ENCODE data around the gene PAQR8.

DNA sequence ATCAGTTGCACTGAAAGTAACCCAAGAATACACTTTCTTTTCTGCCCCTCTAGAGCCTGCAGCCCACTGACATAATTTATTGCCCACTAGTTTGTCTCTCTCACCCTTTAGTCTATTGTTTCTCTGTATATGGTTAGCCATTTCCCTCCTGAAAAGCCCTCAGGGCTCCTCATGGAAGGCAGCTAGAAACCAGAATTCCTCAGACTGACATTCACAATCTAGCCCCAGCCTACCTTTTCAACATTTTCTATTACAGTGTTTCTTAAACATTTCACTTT lies 21.4 kb upstream of the PAQR8 start:
- TF ChIP-seq CTCF (IDR thresholded peaks at IDR 0.05; ENCODE audit: poor library complexity, severe bottlenecking): no peak
- TF ChIP-seq REST (IDR thresholded peaks at IDR 0.05; ENCODE audit: borderline replicate concordance): no peak
- TF ChIP-seq RAD21 (conservative IDR thresholded peaks at IDR 0.05): no peak
- no peak for TF ChIP-seq POLR2AphosphoS5 (IDR thresholded peaks at IDR 0.05)
- no peak for TF ChIP-seq EZH2 (IDR thresholded peaks at IDR 0.05; ENCODE audit: borderline replicate concordance, insufficient read depth, low read length, poor library complexity, severe bottlenecking)
- no peak for TF ChIP-seq TAF1 (IDR thresholded peaks at IDR 0.05; ENCODE audit: low read depth)
- no peak for TF ChIP-seq SMC3 (conservative IDR thresholded peaks at IDR 0.05; ENCODE audit: poor library complexity)
- TF ChIP-seq EP300 (conservative IDR thresholded peaks at IDR 0.05; ENCODE audit: poor library complexity, severe bottlenecking): no peak
- TF ChIP-seq MXI1 (conservative IDR thresholded peaks at IDR 0.05; ENCODE audit: poor library complexity, severe bottlenecking): no peak
